ENCODE results near the gene CYGB.

GRCh38 chr17:76478730-76479514, 58.6 kb downstream of the CYGB start:
- TF ChIP-seq CTCF (optimal IDR thresholded peaks at IDR 0.05 in 1 of 3, IDR thresholded peaks at IDR 0.05 in 1 of 3, conservative IDR thresholded peaks at IDR 0.05 in 1 of 3; ENCODE audit: extremely low read depth in 1 of 3, insufficient read depth in 2 of 3, low read length in 3 of 3) = no peak
- no peak for TF ChIP-seq EZH2 (IDR thresholded peaks at IDR 0.05; ENCODE audit: low read length)
